Measurements from ENCODE around the gene SLC22A23.

Gene SLC22A23

DNA sequence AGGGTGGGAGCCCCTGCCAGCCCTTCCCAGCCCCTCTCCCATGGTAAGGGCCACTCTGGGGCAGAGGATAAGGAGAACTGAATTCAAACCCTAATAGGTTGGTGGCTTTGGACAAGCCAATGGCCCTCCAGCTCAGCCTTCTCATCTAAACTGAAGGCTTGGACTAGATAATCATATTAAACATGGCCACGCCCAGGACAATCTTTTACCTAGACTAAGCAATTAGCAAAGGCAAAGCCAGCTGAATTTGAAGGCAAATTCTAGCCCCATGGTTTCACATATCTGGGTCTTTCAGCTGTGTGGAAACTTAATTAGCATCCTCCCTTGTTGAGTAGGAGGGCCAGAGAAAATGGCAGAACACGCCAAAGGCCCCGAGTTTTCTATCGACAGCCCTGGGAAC is 10.7 kb downstream of the SLC22A23 start:
- no peak for DNase-seq (ENCODE audit: low read depth in 2 of 2)

DNA sequence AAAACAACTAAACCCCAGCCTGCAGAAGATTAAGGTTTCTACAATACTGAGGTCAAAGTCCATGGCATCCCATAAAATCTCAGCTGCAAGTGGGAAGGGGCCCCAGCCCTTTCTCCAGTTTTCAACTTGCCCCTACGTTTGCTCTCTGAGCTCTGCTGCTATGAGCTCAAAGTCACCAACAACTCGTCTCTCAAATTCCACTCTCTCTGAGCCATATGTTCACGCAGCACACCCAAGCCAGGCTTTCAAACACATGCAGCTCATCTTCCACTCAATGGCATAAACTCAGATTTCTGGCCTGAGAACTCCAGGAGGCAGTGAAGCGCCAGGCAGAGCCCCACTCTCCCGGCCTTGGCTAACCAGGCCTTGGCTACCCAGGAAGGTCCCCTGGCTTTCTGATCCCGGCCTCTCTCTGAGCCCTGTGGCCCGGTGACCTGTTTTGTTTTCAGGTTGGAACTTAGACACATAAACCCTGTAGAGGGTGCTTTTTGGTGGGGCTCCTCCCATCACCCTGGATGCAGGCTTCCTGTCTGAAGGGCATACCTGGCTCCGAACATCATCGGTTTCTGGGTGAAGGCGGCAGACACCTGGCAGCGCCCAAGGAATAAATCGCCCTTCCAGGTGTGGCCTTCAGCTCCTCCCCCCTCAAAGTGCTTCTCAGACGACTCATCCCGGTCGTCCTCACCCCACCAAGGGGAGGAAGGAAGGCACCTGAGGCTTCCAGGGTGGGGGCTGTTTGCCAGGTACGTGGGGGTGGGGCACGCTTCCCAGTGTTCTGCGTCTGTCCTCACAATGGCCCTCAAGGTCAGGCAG is 12.4 kb downstream of the SLC22A23 start:
- DNase-seq (ENCODE audit: low read depth in 2 of 2), result no peak

- DNase-seq (ENCODE audit: low read depth in 2 of 2), result no peak
Measured at GRCh38 chr6:3443221-3443515, 13.7 kb downstream of the SLC22A23 start.

DNA sequence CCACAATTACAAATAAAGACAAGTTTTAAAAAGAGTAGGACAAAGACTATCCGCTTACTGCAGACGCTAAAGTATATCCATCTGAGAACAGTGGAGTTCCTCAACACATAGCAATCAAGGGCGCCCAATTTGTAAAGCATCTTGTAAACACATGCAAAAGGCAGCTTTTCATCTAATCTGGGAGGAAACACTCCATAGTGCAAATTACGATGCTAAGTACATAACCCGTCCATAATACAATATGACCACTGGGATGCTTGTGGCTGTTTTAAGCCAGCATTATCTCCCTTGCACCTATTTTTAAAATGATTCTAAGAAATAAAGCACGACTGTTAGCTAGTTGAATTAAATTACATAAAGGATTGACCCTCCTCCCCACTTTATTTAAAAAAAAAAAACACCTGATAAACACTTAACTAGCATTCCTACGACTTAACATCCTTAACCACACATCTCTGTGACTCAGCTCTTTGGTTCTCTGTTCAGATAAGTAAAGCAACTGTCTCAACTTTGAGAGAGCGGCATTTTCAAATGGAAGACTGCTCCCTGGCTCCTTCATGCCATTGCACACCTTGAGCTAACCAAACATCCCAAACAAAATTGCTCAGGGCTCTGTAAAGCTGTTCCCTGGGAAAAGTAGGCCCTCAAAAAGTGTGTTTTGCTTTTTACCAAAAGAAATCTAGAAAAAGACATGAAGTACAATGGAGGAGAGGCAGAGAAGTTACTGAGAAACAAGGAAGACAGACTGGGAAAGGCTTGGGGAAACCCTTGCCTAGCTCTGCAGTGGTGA is 14.2 kb downstream of the SLC22A23 start:
- DNase-seq (ENCODE audit: low read depth in 2 of 2), result no peak

DNA sequence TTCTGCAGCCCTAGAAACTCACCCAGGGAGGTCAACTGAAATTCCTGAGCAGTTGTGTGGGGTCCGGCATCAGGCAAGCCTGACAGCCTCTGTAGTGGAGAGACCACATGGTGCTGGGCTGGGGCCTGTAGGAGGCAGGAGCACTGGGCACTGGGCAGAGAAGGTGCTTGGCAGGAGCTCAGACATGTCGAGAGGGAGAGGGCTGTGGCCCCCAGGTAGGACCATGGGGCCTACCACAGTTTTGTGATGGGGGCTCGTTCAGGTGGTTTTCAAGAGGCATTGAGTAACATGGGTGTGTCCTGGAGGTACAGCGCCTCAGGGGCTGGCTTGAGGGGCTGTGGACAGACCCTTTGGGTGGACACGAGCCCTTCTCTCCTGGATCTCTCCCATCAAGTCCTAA is 15.9 kb downstream of the SLC22A23 start:
- no peak for DNase-seq (ENCODE audit: low read depth in 2 of 2)

DNA sequence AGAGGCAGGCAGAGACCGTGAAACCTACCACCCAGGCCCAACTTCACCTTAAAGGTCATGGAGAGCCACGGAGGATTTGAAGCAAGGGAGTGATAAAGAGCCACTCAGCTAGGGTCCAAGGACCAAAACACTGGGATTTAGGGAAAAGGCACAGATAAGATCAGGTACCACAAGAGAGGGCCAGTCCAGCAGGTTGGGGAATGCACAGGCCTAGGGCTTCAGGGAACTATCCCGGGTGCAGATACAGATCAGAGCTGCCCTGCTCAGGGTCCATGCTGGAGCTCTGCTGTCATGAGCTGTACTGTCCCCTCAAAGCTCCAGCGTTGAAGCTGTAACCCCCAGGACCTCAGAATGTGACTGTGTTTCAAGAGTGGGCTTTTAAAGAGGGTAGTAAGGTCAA is 16.9 kb downstream of the SLC22A23 start:
- no peak for DNase-seq (ENCODE audit: low read depth in 2 of 2)

GRCh38 chr6:3438190-3439167 is 18.4 kb downstream of the SLC22A23 start:
- no peak for DNase-seq (ENCODE audit: low read depth in 2 of 2)

- no peak for DNase-seq (ENCODE audit: low read depth in 2 of 2)
Measured at GRCh38 chr6:3433005-3433404, 23.8 kb downstream of the SLC22A23 start.

- DNase-seq (ENCODE audit: low read depth in 2 of 2), result no peak
Measured at GRCh38 chr6:3432416-3432815, 24.4 kb downstream of the SLC22A23 start.

DNA sequence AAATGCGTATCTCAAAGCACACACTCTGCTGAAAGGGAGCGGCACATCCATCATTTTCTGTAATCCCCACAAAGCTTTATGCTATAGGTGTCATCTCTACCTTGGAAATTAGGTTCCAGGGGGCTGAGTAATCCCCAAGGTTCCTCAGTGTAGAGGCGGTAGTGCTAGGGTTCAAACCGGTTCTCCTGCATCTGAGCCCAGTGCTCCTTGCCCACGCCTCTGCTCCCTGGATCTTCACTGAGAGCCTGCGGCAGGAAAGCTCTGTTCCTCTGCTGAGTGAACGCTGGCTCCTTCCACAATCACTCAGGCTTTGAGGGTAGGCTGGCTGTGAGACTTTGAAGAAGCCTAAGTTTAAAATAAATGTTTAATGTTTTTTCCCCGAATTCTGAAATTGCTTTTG is 24.9 kb downstream of the SLC22A23 start:
- no peak for DNase-seq (ENCODE audit: low read depth in 2 of 2)

- no peak for DNase-seq (ENCODE audit: low read depth in 2 of 2)
Measured at GRCh38 chr6:3429211-3429610, 27.6 kb downstream of the SLC22A23 start.

DNA sequence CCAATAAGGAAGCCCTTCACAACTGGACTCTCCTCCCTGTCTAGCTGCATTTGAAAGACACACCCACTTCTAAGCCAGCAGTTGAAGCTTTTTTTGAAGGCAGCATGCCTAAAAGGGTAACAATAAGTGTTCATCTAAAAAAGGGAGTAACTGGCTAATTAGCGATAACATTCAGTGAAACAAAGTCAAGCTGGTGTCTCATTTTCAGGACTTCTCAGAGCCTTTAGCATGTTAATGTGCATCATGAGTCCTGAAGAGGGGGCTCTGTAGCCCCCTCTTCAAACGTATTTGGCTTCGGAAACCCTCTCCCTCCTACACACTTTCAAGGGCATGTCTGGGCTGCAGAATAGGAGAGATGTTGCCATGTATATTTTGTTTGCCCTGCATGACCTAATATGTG is 28.1 kb downstream of the SLC22A23 start:
- no peak for DNase-seq (ENCODE audit: low read depth in 2 of 2)

DNA sequence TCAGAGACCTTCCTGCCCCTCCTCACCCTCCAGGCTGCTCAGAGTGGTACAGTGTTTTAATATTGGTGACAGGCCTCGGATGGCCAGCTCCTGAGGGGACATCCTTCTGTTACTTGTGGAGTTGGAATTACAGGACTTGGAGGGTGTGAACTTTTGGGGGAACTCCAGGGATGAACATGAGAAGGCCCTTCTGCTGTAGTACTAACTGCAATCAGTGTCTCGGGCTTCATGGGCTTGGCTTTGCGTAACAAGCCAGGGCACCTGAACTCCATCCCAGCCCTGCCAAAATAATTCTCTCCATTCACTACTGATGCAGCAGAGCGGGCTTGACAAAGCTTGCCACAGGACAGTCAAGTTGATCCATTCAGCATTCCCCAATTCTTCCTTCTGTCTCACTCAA is 28.6 kb downstream of the SLC22A23 start:
- no peak for DNase-seq (ENCODE audit: low read depth in 2 of 2)

DNA sequence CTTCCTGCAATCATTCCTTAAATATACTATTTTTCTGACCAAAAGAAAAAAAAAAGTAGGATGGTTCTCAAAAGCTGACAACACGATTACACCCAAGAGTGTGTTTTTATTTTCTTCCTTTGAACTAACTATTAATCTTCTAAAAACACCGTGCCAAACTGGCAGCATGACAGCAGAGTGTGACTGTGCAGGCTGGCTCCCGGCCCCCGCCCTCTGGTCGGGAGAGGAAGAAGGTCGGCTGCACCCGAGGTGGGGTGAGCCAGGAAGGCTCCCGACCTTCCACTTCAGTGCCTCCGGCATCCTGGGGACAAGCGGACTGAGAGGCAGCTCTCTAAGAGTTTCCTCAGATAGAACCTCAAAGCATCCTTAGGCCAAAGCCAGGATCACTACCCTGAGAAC is 29.2 kb downstream of the SLC22A23 start:
- no peak for DNase-seq (ENCODE audit: low read depth in 2 of 2)

- DNase-seq (ENCODE audit: low read depth in 2 of 2), result no peak
Measured at GRCh38 chr6:3426927-3427686, 29.7 kb downstream of the SLC22A23 start.

DNA sequence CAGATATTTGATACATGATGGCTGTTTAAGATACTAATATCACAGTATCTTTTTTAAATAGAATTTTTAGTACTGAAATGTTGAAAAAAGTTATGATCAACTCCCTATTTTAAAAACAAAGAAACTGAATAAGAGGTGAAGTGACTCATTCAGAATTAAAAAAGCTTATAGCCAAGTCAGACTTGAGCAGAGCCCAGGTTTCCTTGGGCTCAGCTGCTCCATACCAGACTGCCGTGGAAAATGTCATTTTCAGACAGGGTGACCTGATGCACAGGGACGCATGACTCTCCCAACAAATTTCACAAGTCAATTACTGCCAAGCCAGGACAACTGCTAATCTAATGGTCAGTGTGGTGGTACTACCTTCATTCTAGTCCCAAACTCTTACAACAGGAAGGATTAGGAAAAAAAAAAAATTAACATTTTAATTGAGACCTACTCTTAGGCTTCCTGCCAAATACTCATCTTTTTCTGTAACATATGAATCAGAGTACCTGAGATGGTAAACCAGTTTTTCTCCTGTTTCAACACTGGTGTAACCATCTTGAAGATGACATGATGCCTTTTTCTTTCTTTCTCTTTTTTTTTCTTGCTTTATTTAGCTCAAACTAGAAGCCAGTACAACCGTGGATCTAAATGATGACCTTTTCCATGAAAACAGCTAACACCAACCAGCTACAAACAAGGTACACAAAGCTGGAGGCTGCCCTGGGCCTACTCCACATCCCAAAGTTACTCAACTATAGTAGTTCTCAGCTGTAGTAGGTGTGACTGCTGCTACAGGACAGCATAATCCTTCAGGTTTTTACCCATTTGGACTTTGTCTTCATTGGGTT is 30.5 kb downstream of the SLC22A23 start:
- no peak for DNase-seq (ENCODE audit: low read depth in 2 of 2)

- DNase-seq (ENCODE audit: low read depth in 2 of 2), result no peak
Measured at GRCh38 chr6:3425574-3425973, 31.3 kb downstream of the SLC22A23 start.

- no peak for DNase-seq (ENCODE audit: low read depth in 2 of 2)
Measured at GRCh38 chr6:3424185-3424927, 32.5 kb downstream of the SLC22A23 start.

GRCh38 chr6:3423439-3424184 is 33.2 kb downstream of the SLC22A23 start:
- no peak for DNase-seq (ENCODE audit: low read depth in 2 of 2)

Data from stimulated activated CD8-positive, alpha-beta memory T cell treated with anti-CD3 and anti-CD28 coated beads, Interleukin-7, amount 100 ng/mL, for 1 hour (primary cell).